Epidermal melanocyte (primary cell): ENCODE measurements around the gene COL4A4.

Source experiments
- DNase-seq: peaks from one replicate; pipeline ENCODE4 v3.0.0; 2011; ENCODE audit warnings: low spot score; ENCODE audit not compliant: insufficient read length

Gene COL4A4

DNA sequence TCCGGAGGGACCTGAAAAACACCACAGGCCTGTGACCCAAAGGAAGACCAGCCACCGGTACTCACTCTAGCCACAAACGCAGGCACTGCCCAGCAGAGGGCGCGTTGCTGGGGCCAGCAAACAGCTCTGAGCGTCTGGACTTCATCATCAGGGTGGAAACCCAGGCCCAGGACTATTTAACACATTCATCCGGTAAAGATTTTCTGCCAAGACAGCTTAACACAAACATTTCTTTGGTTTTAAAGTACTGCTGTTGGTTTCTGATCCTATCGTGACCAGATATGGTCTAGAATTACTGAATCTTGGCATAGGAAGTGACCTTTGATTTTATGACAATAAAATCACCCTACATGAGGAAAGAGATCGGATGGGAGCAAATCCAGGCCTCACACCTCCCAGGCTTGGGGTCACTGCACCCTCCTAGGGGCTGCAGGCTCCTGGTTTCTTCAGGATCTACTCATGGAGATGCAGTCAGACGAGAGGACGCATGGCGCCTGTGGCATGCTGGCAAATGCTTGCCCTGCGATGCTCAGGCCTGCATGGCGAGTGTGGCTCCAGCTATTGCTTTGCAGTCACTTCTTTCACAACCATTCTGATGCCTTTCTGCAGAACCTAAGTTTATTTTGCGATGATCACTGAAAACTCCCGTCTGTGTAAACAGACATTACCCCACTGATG, 130.4 kb downstream of the COL4A4 start:
- DNase-seq, result no peak

DNA sequence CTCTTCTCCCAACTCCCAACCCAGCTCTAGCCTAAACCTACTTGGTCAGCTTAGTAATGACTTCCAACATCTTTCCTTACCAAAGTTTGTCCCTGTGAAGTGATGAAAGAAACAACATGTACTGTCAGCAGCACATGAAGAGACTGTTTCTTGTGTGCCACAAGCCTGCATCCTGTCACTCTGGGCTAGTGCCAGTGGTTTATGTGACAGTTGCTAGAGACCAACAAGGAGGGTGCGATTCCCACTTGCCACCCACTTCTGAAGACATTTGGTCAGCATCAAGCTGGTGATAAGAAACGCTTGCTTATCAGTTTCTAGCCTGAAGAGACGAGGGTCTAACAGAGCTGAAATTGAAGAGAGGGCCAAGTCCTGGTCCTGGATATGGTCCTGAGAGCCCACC, 132.6 kb downstream of the COL4A4 start:
- no peak for DNase-seq

DNA sequence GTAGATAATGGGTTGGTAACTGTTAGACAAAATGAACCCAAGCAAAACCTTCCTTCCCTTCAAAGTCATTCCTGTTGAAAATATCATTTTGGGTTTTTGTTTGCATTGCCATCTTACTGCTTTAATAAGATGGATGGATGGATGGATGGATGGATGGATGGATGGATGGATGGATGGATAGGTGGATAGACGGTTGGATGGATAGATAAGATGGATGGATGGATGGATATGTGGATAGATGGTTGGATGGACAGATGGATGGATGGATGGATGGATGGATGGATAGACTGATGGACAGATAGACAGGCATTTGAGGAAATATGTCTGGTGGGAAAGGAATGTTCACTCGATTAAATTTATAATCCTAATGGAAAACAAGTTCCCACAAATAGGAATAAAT, 133.2 kb downstream of the COL4A4 start:
- DNase-seq, result no peak

DNA sequence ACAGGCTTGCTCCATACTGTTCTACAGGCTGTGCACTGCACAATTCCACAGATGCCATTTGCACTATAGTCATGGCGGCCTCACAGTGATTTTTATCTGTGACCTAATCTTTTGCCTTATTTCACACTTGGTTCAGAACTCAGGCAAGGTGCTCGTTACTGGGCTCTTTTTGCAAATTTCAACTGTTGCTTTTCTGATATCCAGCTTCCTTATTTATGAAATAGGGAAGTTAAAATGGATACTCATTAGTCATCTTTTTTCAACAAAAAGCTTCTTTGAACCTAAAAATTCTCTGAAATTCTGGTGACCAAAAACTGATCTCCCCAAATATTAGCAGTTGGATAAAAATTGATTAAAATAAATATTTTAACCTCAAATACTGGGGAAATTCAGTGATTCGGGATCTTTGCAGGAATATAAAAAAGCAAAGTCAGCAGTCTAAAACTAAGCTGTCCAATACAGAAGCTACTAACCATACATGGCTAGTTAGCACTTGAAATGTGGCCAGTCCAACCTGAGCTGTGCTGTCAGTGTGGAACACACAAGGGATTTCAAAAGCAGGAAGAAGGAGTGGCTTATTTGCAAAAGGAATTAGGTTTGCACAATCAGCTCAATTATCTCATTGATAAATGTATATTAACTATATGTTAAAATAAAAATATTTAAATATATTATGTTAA, 134.4 kb downstream of the COL4A4 start:
- no peak for DNase-seq

DNA sequence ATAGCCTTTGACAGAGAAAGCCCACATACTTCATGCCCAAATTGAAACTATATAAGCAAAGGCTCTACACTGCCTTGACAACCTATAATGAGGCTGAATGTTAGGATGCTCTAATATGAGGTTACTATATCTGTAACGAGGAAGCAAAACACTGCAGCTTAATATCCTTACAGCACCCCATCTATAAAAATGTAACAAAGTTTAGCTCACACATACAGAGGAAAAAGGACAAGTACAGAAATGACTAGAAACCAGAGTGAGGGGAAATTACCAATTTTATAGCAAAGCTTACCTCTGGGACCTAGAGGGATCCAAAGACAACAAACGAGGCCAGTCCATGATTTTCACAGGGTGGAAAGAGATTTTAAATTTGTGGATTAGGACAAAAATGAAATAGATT, 138.5 kb downstream of the COL4A4 start:
- DNase-seq, result no peak

DNA sequence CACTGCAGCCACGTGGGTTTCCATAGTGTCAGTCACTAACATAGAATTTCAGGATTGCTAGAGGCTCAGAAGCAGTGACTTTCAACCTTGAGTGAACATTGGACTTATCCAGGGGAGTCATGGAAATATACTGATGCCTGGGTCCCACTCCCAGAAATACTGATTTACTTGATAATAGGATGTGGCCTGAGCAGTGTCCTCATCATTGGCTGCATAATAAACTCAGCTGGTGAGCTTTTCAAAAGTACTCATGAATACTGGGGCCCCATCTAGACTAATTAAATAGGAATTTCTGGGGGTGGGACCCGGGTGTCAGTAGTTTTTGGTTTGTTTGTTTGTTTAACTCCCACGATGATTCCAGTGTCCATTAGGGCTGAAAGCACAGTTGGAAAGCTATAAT, 141.4 kb downstream of the COL4A4 start:
- no peak for DNase-seq

DNA sequence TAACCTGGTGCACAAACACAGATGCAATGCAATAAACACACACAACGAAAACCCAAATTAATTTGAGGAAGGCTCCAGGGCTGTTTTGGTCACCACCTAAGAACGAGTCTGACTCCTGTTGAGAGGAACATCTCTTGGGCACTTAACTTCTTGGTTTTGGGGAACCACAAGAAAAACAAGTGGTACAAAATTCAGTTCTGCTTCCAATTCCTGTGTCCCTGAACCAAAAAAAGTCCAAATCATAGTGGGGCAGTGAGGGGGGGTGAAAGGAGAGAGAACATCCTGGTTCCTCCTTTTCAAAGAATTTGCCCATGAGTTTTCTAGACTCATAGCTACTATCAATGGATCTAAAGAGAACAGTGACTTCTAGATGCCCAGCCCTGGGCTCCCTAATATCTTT, 143.6 kb downstream of the COL4A4 start:
- no peak for DNase-seq

DNA sequence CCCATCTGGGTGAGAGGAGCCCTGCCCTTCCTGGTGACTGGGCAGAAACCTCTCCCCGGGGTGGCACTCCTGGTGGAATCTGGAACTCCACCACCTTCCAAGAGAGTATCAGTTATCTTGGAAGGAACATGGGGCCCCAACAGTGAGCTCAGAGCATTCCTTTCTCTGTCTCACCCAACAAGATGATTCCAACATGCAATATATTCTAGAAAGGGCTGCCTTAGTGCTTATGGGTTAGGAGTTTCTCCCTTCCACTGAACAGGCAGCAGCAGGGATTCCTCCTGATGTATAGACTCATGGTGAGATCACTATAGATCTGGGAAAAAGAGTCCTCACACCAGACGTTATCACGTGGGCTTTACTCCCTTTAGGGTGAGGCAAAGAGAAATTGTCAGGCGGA, 147.1 kb downstream of the COL4A4 start:
- DNase-seq, result no peak

DNA sequence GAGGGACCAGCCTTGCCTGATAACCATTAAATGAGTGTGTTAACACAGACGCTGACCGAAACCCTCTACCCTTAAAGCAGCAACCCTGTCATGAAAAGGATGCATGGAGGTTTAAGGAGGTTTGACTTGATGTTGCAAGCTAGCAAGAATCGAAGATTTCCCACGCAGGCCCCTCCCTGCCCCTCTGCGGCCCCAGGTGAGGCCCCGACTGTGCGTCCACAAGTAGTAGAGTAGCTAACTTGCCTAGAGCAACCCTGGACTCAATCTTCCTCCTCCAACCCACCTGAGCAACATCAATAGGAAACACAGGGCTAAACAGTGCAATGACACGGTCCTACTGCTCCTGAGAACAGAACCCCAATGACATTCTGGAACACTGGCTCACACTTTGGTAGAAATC, 150.1 kb downstream of the COL4A4 start:
- no peak for DNase-seq

DNA sequence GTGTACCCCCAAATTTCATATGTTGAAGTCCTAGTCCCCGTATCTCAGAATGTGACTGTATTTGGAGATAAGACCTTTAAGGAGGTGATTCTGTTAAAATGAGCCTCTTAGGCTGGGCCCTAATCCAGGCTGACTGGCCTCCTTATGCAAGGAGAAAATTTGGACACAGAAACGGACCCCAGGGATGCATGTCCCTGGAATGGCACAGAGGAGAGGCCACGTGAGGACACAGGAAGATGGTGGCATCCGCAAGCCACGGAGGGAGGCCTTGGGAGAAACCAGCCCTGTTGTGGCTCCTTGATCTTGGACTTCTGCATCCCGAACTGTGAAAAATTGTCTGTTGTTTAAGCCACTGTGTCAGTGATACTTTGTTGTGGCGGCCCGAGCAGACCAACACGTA, 150.7 kb downstream of the COL4A4 start:
- DNase-seq, result no peak

DNA sequence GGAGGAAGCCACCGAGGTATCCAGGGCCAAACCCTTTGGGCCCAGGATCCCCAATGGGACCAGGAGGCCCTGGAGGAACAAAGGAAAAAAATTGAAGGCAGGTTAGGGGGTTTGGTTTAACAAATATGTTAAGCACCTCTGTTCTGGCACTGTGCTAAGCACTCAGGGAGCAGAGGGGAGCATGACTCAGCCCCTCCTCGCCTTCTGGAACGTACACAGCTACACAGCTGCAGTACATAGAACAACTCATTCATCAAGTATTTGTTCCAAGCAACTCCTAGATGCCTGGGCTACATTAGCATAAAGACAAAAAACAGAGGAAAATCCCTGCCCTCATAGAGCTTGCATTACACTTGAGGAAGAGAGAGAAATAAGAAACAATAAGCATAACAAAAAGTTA, 153.6 kb downstream of the COL4A4 start:
- no peak for DNase-seq

DNA sequence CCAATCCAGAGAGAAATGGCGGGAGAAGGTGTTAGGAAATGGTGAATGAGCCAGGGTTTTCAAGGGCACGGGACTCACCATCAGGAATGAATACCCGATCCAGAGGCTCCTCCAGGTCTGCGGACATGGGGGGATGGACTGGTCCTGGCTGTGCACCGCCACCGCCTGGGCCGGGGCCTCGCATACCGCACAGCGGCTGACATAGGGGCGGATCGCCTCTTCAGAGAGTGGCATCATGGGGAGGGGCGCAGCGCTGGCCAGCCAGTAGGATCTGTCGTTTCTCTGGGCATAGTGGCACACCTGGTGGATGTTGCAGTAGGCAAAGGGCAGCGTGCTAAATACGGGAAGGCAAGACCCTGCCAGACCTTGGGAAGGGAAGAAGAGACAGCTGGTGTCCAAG, 156.1 kb downstream of the COL4A4 start:
- no peak for DNase-seq

DNA sequence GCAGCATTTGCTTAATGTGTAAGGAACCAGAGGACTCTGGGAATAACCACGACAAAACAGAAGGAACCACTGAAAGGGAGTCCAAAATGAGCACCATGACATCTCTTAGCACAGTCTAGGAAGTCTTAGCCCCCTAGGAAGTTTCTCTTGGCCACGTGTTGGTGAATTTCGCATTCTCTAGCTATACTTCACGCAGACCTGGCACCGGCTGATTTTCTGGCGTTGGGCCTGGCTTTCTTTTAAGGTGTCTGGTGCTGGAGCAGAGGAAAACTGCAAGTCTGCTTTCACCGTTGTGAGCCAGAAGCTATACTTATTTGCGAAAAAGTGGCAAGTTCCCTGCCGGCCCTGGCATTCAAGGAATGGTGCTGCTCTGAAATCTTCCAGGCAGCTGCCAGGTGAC, 156.9 kb downstream of the COL4A4 start:
- no peak for DNase-seq

DNA sequence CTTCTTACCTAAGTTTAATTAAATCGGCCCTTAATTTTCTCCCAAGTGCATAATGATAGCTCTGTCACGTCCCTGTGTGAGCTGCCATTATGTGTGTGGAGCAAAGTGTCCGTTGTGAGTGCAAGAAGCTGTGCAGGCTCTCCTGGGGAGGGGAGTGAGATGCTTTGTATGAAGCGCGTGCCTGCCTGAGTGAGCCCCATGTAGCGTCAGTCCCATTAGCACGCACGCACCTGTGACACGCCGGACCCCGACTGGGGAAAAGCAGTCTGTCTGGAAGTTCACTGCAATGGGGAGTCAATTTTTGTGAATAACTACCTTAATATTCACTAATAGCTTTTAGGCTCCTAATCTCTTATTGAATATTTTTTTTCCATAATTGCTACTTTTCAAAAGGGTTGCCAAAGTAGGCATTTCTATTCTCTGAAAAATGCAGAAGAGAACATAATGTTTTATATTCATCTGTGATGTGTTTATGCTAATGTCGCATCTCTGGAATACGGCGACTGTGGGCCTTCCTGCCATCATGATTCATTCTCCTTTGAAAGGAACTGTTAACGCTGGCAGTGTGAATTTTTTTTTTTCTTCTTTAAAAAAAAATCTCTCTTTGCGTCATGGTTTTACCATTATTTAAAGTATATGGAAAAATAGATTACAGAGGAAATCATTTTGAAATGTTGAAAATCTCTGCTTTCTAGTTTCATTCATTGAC, 157.7 kb downstream of the COL4A4 start:
- DNase-seq, result no peak

DNA sequence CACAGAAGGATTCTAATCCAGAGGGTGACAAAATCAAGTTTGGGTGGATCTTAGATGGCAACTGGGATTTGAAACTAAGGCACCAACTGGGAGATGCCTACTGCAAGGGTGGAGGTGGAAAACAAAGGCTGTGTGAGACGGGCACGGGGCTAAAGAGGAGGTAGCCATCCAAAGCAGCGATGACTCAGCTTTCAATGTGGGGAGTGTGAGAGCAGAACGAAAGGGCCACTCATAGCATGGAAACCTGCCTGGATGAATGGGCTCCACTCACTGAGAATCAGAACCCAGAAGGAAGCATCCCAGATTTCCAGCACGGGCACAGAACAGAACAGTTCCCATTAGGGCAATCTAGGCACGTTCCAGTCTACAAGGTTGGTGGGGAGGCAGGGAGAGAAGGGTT, 159.5 kb downstream of the COL4A4 start:
- no peak for DNase-seq

DNA sequence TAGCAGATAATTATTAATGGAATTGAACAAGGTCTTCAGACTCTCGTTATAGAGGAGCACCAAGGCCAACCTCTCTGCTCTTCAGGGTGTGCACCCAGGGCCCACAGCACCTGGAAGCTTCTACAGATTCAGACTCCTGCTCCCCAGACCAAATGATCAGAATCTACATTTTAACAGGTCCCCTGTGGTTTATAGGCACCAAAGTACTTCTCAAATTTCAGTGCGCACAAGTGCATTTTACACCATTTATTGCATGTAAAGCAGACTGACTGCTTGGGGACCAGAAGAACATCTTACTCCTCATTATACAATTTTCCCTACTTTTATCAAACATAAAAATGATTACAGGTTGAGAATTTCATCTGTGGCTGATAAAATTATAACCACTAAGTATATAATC, 163.9 kb downstream of the COL4A4 start:
- no peak for DNase-seq

DNA sequence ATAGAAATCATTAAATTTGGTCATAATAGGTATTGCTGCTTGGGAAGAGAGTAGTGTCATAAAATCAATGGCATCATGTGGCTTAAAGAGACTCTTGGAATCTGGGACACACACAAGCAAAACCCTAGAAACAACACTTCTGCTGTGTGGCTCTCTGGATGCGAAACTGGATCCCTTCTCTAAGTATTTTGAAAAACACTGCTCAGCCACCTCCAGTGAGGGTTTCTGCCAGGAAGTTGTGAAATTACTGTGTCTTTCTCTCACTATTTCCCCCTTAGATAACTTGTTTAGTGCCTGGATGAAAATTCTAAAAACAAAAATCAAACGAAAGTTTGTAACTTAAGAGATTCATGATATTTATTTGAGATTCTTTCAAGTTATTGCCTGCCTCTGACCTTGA, 164.3 kb downstream of the COL4A4 start:
- no peak for DNase-seq

DNA sequence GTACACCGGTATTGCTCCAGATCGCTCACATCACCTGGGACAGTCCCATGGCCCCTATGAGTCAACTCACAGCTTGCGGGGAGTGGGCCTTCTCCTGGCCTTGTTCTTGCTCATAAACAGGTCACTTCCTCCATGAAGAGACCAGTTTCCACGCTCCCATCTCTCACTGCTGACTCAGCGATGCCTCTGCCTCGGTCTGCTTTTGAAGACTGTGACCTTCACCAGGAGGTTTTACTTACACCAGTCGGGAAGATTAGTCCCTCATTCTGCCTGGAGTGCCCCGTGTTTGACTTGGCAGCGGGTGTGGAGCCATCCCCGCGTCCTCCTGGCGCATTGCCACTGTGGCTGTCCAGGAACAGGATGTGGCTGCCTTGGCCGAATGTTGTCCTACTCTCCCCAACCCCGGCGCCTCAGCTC, 168.4 kb downstream of the COL4A4 start:
- DNase-seq, result no peak

DNA sequence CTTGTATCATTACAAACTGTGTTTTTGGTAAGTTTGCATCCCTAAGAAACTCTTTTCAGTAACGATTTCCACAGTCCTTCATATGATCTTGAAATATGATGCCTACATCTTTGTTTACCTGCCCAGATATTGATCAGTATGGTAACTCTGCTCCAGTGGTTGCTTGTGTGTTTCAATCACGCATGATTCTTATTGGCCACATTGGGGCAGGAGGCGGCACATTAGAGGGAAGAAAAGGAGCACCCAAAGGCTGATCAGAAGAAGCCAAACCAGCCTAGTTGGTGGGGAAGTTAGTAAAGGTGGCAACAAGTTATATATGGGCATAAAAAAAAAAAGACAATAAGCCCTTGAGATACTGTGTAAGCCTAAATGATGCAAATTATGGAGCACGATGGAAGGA, 169.2 kb downstream of the COL4A4 start:
- no peak for DNase-seq

DNA sequence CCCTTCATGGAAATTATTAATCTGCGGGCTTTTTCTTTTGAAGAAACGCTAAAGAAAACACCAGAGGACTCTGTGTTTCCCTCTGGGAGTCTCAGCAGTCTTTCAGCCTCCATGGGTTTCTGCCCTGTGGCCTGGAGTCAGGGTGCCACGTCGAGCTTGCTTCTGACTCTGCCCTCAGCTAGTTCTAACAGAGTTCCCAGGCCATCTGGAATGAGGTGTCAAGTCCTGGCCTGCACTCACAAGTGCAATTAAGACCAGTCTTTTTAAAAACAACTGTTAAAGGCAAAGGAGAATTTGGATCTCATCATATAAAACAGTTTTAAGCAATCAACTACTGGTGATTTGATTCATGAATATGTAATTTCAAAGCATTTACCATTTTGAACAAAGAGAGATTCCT, 170.8 kb downstream of the COL4A4 start:
- DNase-seq, result no peak

DNA sequence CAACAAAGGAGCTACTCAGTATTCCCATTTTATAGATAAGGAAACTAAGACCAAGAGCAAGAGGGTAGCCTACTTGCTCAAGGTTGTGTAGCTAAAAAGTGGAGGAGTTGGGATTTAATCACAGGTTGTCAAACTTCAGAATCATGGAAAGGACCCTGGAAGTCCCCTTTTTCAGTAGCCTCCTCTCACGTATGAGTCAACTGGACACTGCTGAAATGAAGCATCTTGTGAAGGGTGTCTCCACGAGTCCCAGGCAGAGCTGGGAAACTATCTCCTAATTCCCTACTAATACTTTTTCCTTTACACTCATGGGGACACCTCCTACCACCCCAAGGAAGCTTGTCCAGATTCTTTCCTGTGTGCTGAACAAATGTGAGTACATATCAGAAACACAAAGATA, 172.3 kb downstream of the COL4A4 start:
- DNase-seq, result no peak

DNA sequence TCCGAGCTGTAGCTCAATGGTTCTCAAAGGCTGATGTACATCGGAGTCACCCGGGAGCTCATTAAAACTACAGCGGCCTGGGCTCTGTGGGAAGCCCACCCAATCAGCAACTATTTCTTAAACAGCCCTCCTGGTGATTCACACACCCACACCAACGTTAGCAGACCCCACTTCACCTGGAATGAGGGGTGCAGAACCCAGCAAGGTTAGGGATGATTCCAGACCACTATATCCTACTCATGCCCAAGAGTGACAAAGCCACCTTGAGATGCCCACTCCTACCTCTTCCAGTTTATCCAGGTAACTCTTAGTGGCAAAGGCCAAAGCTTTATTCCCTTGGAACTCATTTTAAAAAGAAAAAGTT, 178.4 kb downstream of the COL4A4 start:
- DNase-seq, result no peak
